ENCODE results near the gene PTGER3.

- TF ChIP-seq CTCF (IDR thresholded peaks at IDR 0.05) (no peak), POLR2A (IDR thresholded peaks at IDR 0.05) (no peak), EP300 (IDR thresholded peaks at IDR 0.05) (no peak)
These were observed 55.1 kb downstream of the PTGER3 start for GRCh38 chr1:70992521-70992920.

Measured in ovary (tissue), 3 donors.